IPS DF 19.7 (cell line): Measurements from ENCODE around the gene MGAT5B.
A peak's percentile ranks its signal among the peaks of the same experiment; 100 is the strongest.
"Not testable (repeated sequence)": the region's sequence is repeated elsewhere in the genome, so short reads cannot be mapped to it uniquely, and the experiment has no call there.

Experiments used
- DNase-seq: peaks from one replicate; pipeline ENCODE4 v3.0.0-alpha.2; 2013; ENCODE audit warnings: low read depth, low spot score

The MGAT5B gene

DNA sequence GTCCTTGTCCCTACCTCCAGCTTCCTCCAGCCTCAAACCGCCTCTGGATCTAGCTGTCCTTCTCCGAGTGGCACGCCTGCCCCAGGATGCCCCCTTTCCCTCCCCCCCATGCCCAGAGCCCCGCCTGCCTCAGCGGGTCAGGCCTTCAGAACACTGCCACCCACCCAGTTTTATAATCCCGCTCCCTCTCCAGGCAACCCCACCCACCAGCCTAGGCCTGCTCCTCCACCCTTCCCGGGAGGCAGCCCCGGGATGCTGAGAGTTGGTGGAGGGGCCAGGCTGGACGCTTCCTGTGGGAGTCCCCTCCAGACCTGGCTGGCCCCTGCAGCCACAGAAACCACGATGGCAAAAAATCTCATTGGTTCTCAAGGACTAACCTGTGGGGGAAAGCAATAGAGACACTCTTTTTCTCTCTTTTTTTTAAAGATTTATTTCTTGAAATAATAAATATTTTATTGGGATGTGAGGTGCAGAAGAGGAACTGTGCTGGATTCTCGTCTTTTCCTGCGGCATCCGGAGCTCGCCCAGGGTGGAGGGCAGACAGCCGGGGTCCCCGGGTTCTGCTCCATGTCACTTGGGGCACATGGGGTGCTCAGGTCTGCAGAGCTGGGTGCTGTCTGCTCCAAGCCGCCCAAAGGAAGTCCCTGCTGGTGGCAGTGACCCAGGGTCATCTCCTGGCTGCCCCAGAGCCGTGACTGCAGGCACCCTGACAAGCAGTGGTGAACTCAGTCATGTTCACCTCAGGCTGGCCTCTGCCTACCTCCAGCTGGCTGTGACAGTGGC lies 81.9 kb downstream of the MGAT5B start:
- DNase-seq: no peak

GRCh38 chr17:76951375-76951905 lies 83.2 kb downstream of the MGAT5B start:
- DNase-seq: no peak

- DNase-seq: no peak
Measured at GRCh38 chr17:76952402-76952801, 84.2 kb downstream of the MGAT5B start.

DNA sequence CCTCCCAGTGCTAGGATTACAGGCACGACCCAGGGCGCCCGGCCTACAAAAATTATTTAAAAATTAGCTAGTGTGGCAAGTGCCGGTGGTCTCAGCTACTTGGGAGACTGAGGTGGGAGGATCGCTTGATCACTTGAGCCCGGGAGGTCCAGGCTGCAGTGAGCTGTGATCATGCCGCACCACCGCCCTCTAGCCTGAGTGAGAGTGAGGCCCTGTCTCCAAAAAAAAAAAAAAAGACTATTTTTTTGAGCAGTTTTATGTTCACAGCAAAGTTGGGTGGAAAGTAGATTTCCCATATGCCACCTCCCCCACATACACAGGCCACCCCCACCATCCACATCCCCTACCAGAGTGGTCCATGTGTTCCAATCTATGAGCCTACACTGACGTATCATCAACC lies 84.9 kb downstream of the MGAT5B start:
- no peak for DNase-seq

DNA sequence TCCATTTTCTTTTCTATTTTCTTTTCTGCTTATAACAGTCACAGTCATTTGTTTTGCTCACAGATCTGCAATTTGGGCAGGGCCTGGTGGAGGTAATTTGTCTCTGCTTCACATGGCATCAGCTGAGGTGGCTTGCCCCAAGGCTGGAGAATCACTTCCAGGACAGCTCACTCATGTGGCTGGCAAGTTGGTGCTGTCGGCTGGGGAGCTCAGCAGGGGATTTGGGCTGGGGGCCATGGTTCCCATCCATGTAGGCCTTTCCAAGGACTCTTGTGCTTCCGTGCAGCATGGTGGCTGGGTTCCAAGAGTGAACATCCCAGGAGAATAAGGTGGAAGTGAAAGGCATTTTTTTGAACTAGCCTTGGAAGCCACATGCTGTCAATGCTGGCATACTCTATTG lies 85.7 kb downstream of the MGAT5B start:
- no peak for DNase-seq

GRCh38 chr17:76955191-76955590 lies 87.0 kb downstream of the MGAT5B start:
- DNase-seq: no peak

- DNase-seq: no peak
Measured at GRCh38 chr17:76956846-76957540, 88.8 kb downstream of the MGAT5B start.

- no peak for DNase-seq
Measured at GRCh38 chr17:76957678-76958464, 89.7 kb downstream of the MGAT5B start.

GRCh38 chr17:76958974-76959373 lies 90.8 kb downstream of the MGAT5B start:
- no peak for DNase-seq

DNA sequence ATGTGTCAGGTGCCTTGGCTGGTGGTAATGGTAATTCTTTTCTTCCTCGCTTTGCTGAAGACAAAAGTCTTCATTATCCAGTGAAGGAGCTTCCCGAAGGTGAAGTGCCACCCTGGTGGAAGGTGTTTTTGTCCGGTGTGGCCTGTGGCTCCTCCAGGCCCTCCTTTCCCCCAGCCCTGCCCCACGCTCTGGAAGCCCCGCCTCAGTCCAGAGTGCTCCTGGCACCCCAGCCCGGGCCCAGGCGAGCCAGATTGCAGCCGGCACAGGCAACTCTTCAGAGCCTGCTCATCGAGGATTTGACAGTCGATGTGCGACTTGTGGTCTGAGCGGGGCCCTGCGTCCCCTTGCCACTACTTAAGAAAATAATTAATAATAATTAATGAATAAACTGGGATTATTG lies 93.7 kb downstream of the MGAT5B start:
- DNase-seq: no peak

DNA sequence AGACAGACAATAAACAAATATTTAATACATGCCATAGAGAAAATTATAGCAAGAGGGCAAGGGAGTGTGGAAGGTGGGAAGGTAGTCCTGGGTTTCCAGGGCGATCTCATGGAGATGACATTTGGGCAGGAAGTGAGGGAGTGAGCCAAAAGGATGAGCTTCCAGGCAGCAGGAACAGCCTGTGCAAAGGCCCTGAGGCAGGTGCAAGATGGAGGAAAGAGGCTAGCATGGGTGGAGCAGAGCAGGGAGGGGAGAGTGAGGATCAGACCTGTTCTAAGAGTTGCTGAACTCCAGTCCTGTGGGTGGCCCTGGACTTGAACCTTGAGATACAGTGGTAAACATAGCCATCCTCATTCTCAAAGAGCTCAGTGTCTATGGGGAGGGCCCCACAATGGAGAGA lies 94.7 kb downstream of the MGAT5B start:
- DNase-seq: no peak

GRCh38 chr17:76966016-76966415 lies 97.8 kb downstream of the MGAT5B start:
- no peak for DNase-seq

GRCh38 chr17:76966486-76967181 lies 98.4 kb downstream of the MGAT5B start:
- DNase-seq: no peak

GRCh38 chr17:76967762-76968161 lies 99.6 kb downstream of the MGAT5B start:
- no peak for DNase-seq

GRCh38 chr17:76968707-76969597 lies 100.7 kb downstream of the MGAT5B start:
- DNase-seq: peak; percentile 97

DNA sequence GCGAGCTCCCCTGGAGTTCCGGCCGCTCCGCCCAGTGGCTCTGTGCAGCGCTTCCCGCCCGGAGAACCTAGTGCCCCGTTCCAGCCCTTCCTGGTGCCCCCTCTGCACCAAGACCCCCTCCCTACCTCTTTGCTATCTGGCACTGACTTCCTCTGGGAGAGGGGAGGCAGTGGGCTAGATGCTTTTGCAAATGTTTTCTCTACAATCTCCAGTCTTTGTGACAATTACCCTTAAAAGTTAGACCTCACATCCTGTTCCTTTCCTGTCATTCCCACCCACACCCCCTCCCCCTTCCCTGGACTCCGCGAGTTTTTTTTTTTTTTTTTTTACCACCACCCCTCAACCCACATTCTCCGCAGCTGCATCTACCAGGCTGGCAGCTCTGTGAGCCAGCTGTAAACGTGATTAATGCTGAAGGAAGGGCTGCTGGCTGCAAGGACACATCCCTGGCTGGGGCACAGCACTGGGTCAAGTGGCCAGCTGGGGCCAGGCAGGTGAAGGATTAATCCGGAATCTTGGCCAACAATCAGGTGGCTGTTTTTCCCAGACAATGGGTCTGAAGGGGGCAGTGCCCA lies 101.5 kb downstream of the MGAT5B start:
- no peak for DNase-seq

DNA sequence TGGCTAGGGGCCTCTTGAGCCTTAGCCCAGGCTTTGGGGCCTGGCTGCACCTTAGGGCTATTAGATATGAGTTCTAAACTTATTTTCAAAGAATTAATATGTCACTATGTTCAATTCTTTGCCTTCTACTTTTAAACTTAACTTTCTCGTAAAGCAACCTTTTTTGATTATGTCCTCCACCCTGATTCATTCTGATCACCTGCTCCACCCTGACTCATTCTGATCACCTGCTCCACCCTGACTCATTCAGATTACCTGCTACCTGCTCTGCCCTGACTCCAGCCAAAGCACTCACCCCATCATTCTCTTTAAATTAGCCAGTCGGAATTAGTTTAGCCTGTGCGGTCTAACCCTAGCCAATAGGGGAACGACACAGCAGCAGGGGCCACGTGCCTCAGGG lies 102.0 kb downstream of the MGAT5B start:
- DNase-seq: not testable (repeated sequence)

DNA sequence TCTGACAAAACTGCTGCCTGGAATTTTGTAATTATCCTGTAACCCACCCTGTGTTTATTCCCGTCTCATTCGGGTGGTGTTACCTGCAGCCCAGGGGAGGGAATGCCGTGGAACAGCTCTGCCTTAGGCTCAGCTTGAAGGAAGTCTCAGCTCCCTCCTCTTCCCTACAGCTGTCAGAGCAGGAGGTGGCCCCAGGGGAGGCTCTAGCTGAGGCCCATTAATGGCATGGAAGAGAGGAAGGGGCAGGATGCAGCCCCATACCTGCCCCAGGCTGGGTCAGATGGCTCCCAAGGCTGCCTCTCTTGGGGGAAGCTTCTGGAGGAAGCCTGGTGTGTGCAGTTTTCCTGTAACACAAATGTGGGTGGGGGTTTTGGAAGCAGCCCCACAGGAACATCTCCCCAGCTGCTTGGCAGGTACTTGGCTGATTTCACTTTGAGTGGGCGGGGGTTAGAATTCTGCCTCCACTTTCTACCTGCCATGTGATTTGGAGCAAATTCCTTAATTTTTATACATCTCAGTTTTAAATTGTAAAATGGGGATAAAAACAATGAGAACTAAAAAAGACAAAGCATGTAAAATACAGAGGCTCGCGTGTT lies 103.9 kb downstream of the MGAT5B start:
- DNase-seq: no peak

DNA sequence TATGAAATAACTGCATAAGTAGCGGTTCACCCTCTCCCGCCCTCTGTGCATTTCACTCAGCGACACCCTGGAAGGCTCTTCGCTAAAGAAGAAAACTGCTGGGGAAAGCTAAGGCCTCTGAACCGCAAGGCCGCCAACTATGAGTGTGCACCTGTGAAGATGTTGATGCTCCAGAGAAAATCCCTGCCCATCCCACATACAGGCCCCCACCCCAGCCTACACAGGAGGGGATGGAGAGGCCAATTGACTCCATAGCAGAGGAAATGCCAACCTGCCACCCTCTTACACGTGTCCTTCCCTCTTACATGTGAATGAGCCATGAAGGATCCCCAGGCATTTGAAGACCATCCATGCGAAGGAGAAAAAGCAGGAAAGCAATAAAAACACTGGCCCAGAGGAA lies 104.8 kb downstream of the MGAT5B start:
- no peak for DNase-seq

DNA sequence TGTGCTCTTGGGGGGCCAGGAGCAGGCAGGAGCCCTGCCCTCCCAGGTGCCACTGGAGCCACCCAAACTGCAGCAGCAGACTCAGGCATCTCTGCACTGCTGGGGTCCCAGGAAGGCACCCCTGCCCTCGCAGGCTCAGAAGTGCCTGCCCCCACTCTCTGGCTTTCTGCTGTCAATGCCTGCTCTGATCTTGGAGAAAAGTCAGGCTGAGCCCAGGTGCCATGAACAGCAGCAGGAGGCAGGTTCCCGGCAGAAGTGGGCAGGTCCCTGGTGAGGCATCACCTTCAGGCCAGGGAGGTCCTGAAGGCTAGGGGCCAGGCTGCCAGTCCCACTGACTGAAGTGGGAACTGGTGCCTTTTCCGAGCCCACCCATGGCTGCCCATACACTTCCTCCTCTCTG lies 106.5 kb downstream of the MGAT5B start:
- DNase-seq: no peak
